GM19193 (cell line): ENCODE results near the gene UBAP2L.

Experiments
- POLR2A ChIP-seq: IDR thresholded peaks from 4 replicates; pipeline ENCODE4 v1.6.1; 2011; ENCODE audit not compliant: insufficient read depth, insufficient read length; ENCODE audit errors: extremely low read depth

Gene UBAP2L

GRCh38 chr1:154190550-154190949 lies 30.2 kb upstream of the UBAP2L start:
- no peak for TF ChIP-seq POLR2A

DNA sequence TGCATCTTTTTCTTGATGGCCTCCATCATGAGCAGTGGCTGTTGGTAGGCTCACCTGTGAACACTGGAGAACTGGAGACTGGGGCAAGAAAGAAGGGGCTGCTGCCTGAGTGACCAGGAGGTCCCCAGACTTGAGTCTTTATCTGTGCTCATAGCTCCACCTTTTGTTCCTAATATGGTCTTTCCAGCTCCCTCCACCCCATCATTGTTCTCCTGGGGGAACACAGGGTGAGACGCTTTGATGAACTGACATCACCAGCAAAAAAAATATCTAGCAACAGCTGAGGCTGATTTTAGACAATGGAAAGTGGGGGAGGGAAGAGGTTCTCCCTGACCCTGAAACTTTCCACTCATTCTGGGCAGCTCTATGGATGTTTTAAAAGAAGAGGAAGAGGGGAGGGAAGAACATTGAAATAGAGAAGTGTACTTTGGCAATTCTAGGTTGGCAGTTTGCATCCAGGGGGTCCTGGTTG lies 28.7 kb upstream of the UBAP2L start, which contains the start of gene TPM3:
Gene TPM3 (minus strand): TSS at position 111 of the 472 bp plus-strand sequence. CDS start 82 bp downstream, at position 29.
- no peak for TF ChIP-seq POLR2A

DNA sequence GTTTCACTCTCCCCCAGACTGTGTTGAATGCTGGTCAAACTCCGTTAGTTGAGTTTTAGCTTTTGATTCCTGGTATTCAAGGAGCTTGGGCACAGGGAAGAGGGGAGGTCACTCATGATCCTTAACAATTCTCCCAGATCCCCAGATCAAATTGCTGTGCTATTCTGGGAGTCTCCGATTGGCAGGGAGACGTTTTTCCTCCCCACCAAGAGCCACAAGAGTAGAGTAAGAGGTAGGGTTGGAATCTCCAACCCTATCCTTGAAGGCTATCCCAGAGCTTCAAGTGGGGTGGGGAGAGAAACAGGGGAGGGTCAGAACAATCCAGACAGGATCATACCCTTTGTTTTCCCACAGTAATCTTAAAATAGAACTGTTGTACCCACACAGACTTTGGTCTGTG lies 28.3 kb upstream of the UBAP2L start:
- no peak for TF ChIP-seq POLR2A

DNA sequence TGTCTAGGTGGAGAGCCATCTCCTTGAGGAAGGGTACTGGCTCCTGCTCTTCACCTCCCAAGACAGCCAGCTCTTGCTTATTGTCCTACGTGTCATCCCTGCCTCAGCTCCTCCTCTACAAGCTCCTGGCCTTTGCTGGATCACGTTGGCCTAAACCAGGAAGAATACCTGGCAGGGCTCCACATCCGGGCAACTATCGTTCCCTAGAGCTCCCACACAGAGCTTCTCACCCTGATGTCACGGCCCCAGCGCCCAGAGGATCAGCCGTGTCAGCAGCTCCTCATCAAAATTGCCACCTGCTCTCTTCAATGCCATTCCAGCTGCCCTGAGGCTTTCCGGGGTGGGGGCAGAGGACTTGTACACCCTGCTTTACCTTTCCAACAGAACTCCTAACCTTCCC lies 26.9 kb upstream of the UBAP2L start:
- no peak for TF ChIP-seq POLR2A

- TF ChIP-seq POLR2A, result no peak
Measured at GRCh38 chr1:154198756-154199562, 21.8 kb upstream of the UBAP2L start.

- no peak for TF ChIP-seq POLR2A
Measured at GRCh38 chr1:154199563-154199879, 21.2 kb upstream of the UBAP2L start.

DNA sequence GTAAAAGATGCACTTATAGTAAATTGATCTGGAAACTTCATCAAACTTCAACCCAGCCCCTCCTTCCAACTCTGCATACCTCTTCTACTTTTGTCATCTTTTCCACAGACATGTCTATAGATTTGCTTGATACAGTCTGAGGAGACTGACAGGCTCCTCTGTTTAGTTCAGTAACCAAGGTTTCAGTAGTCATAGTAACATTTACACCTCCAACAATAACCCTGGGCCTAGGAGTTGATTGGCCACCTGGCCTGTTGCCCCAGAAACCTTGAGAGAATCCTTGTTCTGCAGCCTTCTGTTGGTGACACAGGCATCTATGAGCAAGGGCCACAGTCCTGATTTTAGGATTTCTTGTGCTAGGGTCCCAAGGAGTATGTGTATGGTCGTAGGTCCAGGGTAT lies 14.6 kb upstream of the UBAP2L start, which contains the start of gene CFAP141:
Gene CFAP141 (minus strand): TSS at position 138 of the 400 bp plus-strand sequence. CDS start 26 bp downstream, at position 112.
- no peak for TF ChIP-seq POLR2A

DNA sequence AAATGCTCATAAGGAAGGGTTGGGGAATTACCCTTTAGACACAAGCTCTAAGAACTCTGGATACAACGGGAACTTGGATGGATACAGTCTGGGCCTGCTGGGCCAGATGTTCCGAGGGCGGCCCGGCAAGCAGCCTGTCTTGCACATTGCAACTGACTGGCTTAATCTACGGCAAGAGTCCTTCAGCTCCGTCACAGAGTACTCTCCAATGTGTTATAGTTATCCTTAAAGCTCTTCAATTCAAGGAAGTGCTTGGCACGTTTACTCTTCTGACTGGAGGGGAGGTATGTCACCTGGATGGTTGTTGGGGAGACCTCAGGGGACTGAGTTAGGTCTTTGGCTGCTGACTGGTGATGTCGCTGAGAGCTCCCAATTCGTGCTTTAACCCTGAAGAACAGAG lies 13.5 kb upstream of the UBAP2L start:
- no peak for TF ChIP-seq POLR2A

DNA sequence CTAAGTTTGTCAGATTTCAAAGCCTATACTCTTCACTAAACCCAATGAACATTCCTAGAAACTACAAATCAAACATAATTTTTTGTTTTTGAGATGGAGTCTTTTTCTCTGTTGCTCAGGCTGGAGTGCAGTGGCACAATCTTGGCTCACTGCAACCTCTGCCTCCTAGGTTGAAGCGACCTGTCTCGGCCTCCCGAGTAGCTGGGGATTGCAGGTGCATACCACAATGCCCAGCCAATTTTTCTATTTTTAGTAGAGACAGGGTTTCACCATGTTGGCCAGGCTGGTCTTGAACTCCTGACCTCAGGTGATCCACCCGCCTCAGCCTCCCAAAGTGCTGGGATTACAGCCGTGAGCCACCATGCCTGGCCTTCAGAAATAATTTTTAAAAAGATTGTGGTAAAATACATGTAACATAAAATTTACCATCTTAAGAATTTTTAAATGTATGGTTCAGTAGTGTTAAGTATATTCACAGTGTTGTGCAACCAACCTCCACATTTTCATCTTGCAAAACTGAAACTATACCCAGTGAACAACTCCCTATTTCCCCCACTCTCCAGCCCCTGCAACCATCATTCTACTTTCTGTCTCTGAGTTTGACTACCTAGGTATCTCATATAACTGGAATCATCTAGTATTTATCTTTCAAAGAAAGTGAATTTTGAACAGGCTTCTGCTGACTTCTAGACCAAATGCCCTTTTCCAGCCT lies 11.9 kb upstream of the UBAP2L start:
- TF ChIP-seq POLR2A, result no peak

DNA sequence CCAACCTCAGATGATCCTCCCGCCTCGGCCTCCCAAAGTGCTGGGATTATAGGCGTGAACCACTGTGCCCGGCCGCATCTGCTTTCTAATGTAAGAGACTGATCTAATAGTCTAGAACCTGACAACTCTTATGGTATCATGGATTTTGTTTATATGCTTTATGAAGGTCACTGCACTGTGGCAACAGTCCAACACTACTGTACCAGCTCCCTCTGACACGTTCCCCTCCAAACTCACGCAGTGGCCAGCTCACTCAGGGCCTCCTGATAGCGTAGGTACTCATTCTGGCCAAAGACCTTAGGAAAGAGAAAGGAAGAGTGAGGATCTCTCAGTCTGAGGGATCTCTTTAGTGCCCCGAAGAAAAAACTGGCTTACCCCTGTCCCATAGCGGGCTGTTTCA lies 8.7 kb upstream of the UBAP2L start:
- no peak for TF ChIP-seq POLR2A

GRCh38 chr1:154213274-154213673 lies 7.5 kb upstream of the UBAP2L start:
- TF ChIP-seq POLR2A, result no peak

DNA sequence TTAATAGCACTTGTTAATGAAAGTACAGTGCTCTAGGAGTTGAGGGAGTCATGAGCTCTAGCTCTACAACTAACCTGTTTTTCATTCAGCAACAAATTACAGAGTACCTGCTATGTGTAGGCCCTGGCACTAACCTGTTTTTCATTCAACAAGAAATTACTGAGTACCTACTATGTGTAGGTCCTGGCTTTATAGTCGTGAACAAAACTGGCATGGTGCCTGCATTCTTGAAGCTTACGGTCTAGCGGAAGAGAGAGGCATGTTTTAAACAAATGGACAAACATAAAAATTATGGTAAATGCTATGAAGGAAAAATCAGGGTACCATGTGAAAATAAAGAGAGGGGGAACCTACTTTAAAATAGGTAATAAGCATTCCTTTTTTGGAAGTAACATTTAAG lies 2.2 kb upstream of the UBAP2L start:
- TF ChIP-seq POLR2A, result no peak

DNA sequence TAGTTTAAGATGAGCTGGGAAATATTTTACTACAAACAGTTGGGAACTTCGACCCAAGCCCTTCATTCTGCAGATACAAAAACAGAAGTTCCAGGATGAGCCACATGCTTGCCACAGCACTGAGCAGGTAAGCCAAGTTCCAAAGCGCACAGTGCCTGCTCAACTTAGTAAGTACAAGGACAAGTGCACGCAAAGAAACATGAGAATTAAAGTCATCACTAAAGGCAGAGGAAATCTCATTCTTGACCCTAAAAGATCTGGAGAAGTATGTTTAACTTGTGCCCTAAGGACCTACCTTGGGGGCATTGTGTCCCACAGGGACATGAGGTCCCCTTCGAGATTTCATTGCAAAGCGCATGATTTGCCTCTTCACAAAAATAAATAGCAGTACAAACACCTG lies 1.2 kb upstream of the UBAP2L start:
- no peak for TF ChIP-seq POLR2A

DNA sequence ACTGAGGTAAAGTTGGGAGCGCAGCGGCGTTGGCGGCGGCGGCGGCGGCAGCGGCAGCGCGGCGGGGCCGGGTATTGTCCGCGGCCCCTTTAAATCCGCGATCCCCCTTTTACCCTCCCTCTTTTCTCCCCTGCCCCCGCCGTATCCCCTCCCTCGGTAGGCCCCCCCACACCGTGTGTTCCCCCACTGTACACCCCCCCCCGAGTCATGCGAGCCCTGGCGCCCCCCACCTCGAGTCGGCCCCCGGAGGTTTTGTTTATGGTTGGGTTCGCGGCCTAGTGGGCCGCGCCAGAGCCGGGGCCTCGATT lies 169 bp downstream of the UBAP2L start:
- TF ChIP-seq POLR2A, result peak; percentile 62

- peak; percentile 54 for TF ChIP-seq POLR2A
Measured at GRCh38 chr1:154221278-154222001, 685 bp downstream of the UBAP2L start.
